Loucy (cell line): Measurements from ENCODE around the gene NR1H2.

Source experiments
- H2AFZ ChIP-seq: fragments of 200-600 bp; sonication (generic); 2 replicates; pipeline ENCODE4 v1.6.0; 2016; ENCODE audit warnings: antibody characterized with exemption, mild to moderate bottlenecking, low read length, moderate library complexity
- H3F3A ChIP-seq: fragments of 200-600 bp; 2 replicates; pipeline ENCODE4 v1.6.0; 2016; ENCODE audit warnings: antibody characterized with exemption, low read depth, mild to moderate bottlenecking
- H3K27me3 ChIP-seq: fragments of 200-600 bp; sonication (generic); 2 replicates; pipeline ENCODE4 v1.6.1; 2014; ENCODE audit warnings: low read length, mild to moderate bottlenecking; ENCODE audit not compliant: insufficient read depth, poor library complexity, severe bottlenecking
- H3K36me3 ChIP-seq: fragments of 200-600 bp; sonication (generic); 2 replicates; pipeline ENCODE4 v1.6.1; 2016; ENCODE audit warnings: low read length; ENCODE audit not compliant: insufficient read depth
- H3K4me1 ChIP-seq: fragments of 200-600 bp; sonication (generic); 2 replicates; pipeline ENCODE4 v1.5.1; 2014; ENCODE audit warnings: low read length, mild to moderate bottlenecking; ENCODE audit not compliant: insufficient read depth, poor library complexity, severe bottlenecking
- H3K4me2 ChIP-seq: fragments of 200-600 bp; sonication (generic); 2 replicates; pipeline ENCODE4 v1.6.0; 2014; ENCODE audit warnings: antibody characterized with exemption, low read length, low read depth, mild to moderate bottlenecking; ENCODE audit not compliant: poor library complexity, severe bottlenecking
- H3K4me3 ChIP-seq: fragments of 200-600 bp; sonication (generic); 2 replicates; pipeline ENCODE4 v1.5.1; 2014; ENCODE audit warnings: low read length, mild to moderate bottlenecking, mixed read lengths; ENCODE audit not compliant: poor library complexity, severe bottlenecking
- H3K79me2 ChIP-seq: fragments of 200-600 bp; sonication (generic); 2 replicates; pipeline ENCODE4 v1.6.1; 2014; ENCODE audit warnings: low read length; ENCODE audit not compliant: insufficient read depth
- H3K9ac ChIP-seq: fragments of 200-600 bp; sonication (generic); 2 replicates; pipeline ENCODE4 v1.6.0; 2014; ENCODE audit warnings: mild to moderate bottlenecking, low read depth, low read length, moderate library complexity; ENCODE audit not compliant: poor library complexity, severe bottlenecking
- H3K9me2 ChIP-seq: fragments of 200-600 bp; sonication (generic); replicated peaks from 2 replicates; pipeline ENCODE4 v1.6.1; 2016; ENCODE audit warnings: low read depth, low read length, mixed read lengths
- H3K9me3 ChIP-seq: fragments of 200-600 bp; sonication (generic); 2 replicates; pipeline ENCODE4 v1.6.1; 2014; ENCODE audit warnings: mild to moderate bottlenecking, antibody characterized with exemption, low read length, low read depth; ENCODE audit not compliant: insufficient read depth
- H4K20me1 ChIP-seq: fragments of 200-600 bp; sonication (generic); 2 replicates; pipeline ENCODE4 v1.6.0; 2014; ENCODE audit warnings: antibody characterized with exemption, low read length, mild to moderate bottlenecking; ENCODE audit not compliant: insufficient read depth, poor library complexity, severe bottlenecking
- CTCF ChIP-seq: fragments of 200-600 bp; sonication (generic); conservative IDR thresholded peaks from 2 replicates; pipeline ENCODE4 v1.5.1; 2014; ENCODE audit warnings: mild to moderate bottlenecking, antibody characterized with exemption, low read length
- EZH2phosphoT487 ChIP-seq: fragments of 200-600 bp; IDR thresholded peaks from 2 replicates; pipeline ENCODE4 v1.6.1; 2018; ENCODE audit warnings: antibody characterized with exemption, mild to moderate bottlenecking, moderate library complexity, borderline replicate concordance

Gene NR1H2

GRCh38 chr19:50422397-50423278 lies 46.4 kb downstream of the NR1H2 start:
- Histone ChIP-seq H3K4me2 (no peak overlapping the region), H3K79me2 (no peaks in the 10 kb centered on the region), H3F3A (no peaks in the 10 kb centered on the region), H4K20me1 (no peaks in the 10 kb centered on the region), H3K4me1 (no peaks in the 10 kb centered on the region), H3K9ac (no peak overlapping the region), H3K27me3 (no peaks in the 10 kb centered on the region), H3K9me2 (no peaks in the 10 kb centered on the region), H3K9me3 (no peaks in the 10 kb centered on the region), H3K4me3 (no peak overlapping the region), H2AFZ (no peak overlapping the region), H3K36me3 (no peaks in the 10 kb centered on the region)
- TF ChIP-seq CTCF (no peak), EZH2phosphoT487 (no peak)

GRCh38 chr19:50423279-50424113 lies 47.2 kb downstream of the NR1H2 start:
- H3K4me2 ChIP-seq: no peak overlapping the region
- no peaks in the 10 kb centered on the region for H3K79me2 ChIP-seq
- H3K4me3 ChIP-seq: no peak overlapping the region
- H3K9me2 ChIP-seq: no peaks in the 10 kb centered on the region
- no peak overlapping the region for H2AFZ ChIP-seq
- H3F3A ChIP-seq: no peaks in the 10 kb centered on the region
- no peaks in the 10 kb centered on the region for H3K36me3 ChIP-seq
- H3K9me3 ChIP-seq: no peaks in the 10 kb centered on the region
- H3K9ac ChIP-seq: no peak overlapping the region
- no peaks in the 10 kb centered on the region for H3K4me1 ChIP-seq
- no peak for TF ChIP-seq CTCF
- H4K20me1 ChIP-seq: no peaks in the 10 kb centered on the region
- no peaks in the 10 kb centered on the region for H3K27me3 ChIP-seq

- Histone ChIP-seq H3K9me3 (no peaks in the 10 kb centered on the region), H3K4me3 (no peak overlapping the region), H3K4me2 (no peak overlapping the region), H3K36me3 (no peaks in the 10 kb centered on the region), H3K9ac (no peak overlapping the region), H3K27me3 (no peaks in the 10 kb centered on the region), H3K79me2 (no peaks in the 10 kb centered on the region), H2AFZ (no peak overlapping the region), H3F3A (no peaks in the 10 kb centered on the region), H3K4me1 (no peaks in the 10 kb centered on the region), H3K9me2 (no peaks in the 10 kb centered on the region), H4K20me1 (no peaks in the 10 kb centered on the region)
- TF ChIP-seq CTCF: no peak
- no peak for TF ChIP-seq EZH2phosphoT487
Measured at GRCh38 chr19:50425581-50425980, 49.3 kb downstream of the NR1H2 start.
